WTC11 (cell line): ENCODE measurements around the gene H6PD.

Experiments
- ATF3 ChIP-seq: sonication (generic); formaldehyde crosslinking; conservative IDR thresholded peaks from 2 replicates; pipeline ENCODE4 v1.8.1; 2022; ENCODE audit warnings: mild to moderate bottlenecking, missing genetic modification reagents
- CTCF ChIP-seq: fragments of 200-600 bp; IDR thresholded peaks from 2 replicates; pipeline ENCODE4 v1.8.0; 2022; ENCODE audit warnings: antibody characterized with exemption
- E2F4 ChIP-seq: sonication (generic); formaldehyde crosslinking; IDR thresholded peaks from 2 replicates; pipeline ENCODE4 v1.8.1; 2022; ENCODE audit warnings: low read depth, mild to moderate bottlenecking, moderate library complexity, missing genetic modification reagents, borderline replicate concordance
- ELF4 ChIP-seq: sonication (generic); formaldehyde crosslinking; IDR thresholded peaks from 2 replicates; pipeline ENCODE4 v1.8.1; 2022; ENCODE audit warnings: low read depth, mild to moderate bottlenecking, moderate library complexity, missing genetic modification reagents
- ETV6 ChIP-seq: sonication (generic); formaldehyde crosslinking; IDR thresholded peaks from 2 replicates; pipeline ENCODE4 v1.8.1; 2022; ENCODE audit warnings: mild to moderate bottlenecking, missing genetic modification reagents
- IRF1 ChIP-seq: sonication (generic); formaldehyde crosslinking; IDR thresholded peaks from 2 replicates; pipeline ENCODE4 v1.8.0; 2023; ENCODE audit warnings: missing genetic modification reagents
- JUN ChIP-seq: sonication (generic); formaldehyde crosslinking; IDR thresholded peaks from 2 replicates; pipeline ENCODE4 v1.8.0; 2023; ENCODE audit warnings: mild to moderate bottlenecking, missing genetic modification reagents
- NR2C2 ChIP-seq: sonication (generic); formaldehyde crosslinking; IDR thresholded peaks from 2 replicates; pipeline ENCODE4 v1.8.0; 2022; ENCODE audit warnings: mild to moderate bottlenecking, missing genetic modification reagents
- PRDM15 ChIP-seq: sonication (generic); formaldehyde crosslinking; IDR thresholded peaks from 2 replicates; pipeline ENCODE4 v1.8.0; 2022; ENCODE audit warnings: missing genetic modification reagents
- SMAD3 ChIP-seq: sonication (generic); formaldehyde crosslinking; IDR thresholded peaks from 2 replicates; pipeline ENCODE4 v1.8.0; 2022; ENCODE audit warnings: missing genetic modification reagents, mild to moderate bottlenecking, borderline replicate concordance
- STAT6 ChIP-seq: sonication (generic); formaldehyde crosslinking; conservative IDR thresholded peaks from 2 replicates; pipeline ENCODE4 v1.8.1; 2023; ENCODE audit warnings: mild to moderate bottlenecking, low read depth, missing genetic modification reagents, moderate library complexity
- TEAD4 ChIP-seq: sonication (generic); formaldehyde crosslinking; IDR thresholded peaks from 2 replicates; pipeline ENCODE4 v1.8.0; 2022; ENCODE audit warnings: mild to moderate bottlenecking, missing genetic modification reagents
- ZNF138 ChIP-seq: sonication (generic); formaldehyde crosslinking; conservative IDR thresholded peaks from 2 replicates; pipeline ENCODE4 v1.8.1; 2022; ENCODE audit warnings: mild to moderate bottlenecking, moderate library complexity, missing genetic modification reagents

GRCh38 chr1:9278585-9279153 lies 44.1 kb downstream of the H6PD start:
- TF ChIP-seq CTCF (no peak), ETV6 (CRISPR knock-in tag) (no peak), STAT6 (CRISPR knock-in tag) (no peak), PRDM15 (CRISPR knock-in tag) (no peak), TEAD4 (CRISPR knock-in tag) (no peak), ELF4 (CRISPR knock-in tag) (no peak), SMAD3 (no peak), E2F4 (no peak), ATF3 (CRISPR knock-in tag) (no peak), IRF1 (no peak), NR2C2 (CRISPR knock-in tag) (no peak), JUN (CRISPR knock-in tag) (no peak), ZNF138 (CRISPR knock-in tag) (no peak)
